Measurements from ENCODE around the gene TTC33. TPM values are rescaled to one million over a fixed set of nuclear protein-coding genes. Genes with fewer than 3 reads are reported as not detected.
A peak's percentile ranks its signal among the peaks of the same experiment; 100 is the strongest.

Gene TTC33
- total RNA-seq, 2 donors from 2014 or later = 13.5 to 19.3 TPM

DNA sequence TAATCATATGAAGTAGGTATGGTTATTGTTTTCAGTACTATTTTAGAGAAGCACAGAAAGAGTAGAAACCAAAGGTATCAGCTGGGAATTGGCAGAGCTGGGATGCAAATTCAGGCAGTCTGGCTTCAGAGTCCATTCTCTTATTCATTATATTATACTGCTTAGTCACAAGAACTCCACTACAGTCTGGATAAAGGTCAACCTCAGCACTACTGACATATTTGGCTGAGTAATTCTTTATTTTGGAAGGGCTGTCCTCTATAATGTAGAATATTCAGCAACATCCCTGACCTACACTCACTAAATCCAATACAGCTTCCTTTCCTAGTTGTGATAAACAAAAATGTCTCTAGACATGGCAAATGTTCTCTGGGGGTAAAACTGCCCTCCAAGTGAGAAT lies 38.5 kb downstream of the TTC33 start:
- no peaks in the 10 kb centered on the region for H3K27me3 ChIP-seq (ENCODE audit: control insufficient read depth, insufficient read depth, low read length, poor library complexity, severe bottlenecking)
- no peaks in the 10 kb centered on the region for H3K4me1 ChIP-seq (ENCODE audit: control insufficient read depth, insufficient read depth, low read length)
- H3K4me3 ChIP-seq (ENCODE audit: low read length) = no peak overlapping the region
- peaks cover 16% of the 10 kb centered on the region for H3K9me3 ChIP-seq (ENCODE audit: control insufficient read depth, low read length)
- Mint-ChIP-seq H3K9me3 (peaks cover 17% of the 10 kb centered on the region), H3K4me3 (no peak overlapping the region), H3K4me1 (no peaks in the 10 kb centered on the region), H3K27ac (no peak overlapping the region), H3K27me3 (ENCODE audit: insufficient read depth) (no peaks in the 10 kb centered on the region), H3K36me3 (ENCODE audit: low read depth) (peaks cover 43% of the 10 kb centered on the region)
- H3K36me3 ChIP-seq (ENCODE audit: control insufficient read depth, insufficient read depth, low read length) = peaks cover 23% of the 10 kb centered on the region
- DNase-seq = no peak
- no peak overlapping the region for H3K9ac ChIP-seq (ENCODE audit: extremely low read depth, low read length, poor library complexity, severe bottlenecking)
- TF ChIP-seq, protein P1, sequence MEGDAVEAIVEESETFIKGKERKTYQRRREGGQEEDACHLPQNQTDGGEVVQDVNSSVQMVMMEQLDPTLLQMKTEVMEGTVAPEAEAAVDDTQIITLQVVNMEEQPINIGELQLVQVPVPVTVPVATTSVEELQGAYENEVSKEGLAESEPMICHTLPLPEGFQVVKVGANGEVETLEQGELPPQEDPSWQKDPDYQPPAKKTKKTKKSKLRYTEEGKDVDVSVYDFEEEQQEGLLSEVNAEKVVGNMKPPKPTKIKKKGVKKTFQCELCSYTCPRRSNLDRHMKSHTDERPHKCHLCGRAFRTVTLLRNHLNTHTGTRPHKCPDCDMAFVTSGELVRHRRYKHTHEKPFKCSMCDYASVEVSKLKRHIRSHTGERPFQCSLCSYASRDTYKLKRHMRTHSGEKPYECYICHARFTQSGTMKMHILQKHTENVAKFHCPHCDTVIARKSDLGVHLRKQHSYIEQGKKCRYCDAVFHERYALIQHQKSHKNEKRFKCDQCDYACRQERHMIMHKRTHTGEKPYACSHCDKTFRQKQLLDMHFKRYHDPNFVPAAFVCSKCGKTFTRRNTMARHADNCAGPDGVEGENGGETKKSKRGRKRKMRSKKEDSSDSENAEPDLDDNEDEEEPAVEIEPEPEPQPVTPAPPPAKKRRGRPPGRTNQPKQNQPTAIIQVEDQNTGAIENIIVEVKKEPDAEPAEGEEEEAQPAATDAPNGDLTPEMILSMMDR (conservative IDR thresholded peaks at IDR 0.05) = no peak
- H3K27ac ChIP-seq (ENCODE audit: low read depth, low read length) = no peak overlapping the region

DNA sequence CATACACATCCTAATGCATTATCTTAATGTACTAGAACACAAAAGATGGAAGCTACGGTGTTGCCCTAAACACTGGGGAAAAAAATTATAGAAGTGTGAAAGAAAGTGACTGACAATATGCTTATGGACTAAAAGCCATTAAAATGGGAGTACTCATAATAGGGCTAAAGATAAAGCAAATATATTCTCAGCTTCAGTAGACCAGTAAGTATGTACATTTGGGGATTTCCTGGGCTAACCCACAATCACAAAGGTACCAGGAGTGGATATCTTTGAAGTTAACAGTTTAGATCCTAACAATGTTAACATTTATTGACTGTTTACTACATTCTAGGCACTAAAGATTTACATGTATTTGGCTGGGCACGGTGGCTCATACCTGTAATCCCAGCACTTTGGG lies 39.2 kb downstream of the TTC33 start:
- H3K9me3 Mint-ChIP-seq = peaks cover 10% of the 10 kb centered on the region
- no peaks in the 10 kb centered on the region for H3K4me1 Mint-ChIP-seq
- H3K4me3 ChIP-seq (ENCODE audit: low read length) = no peak overlapping the region
- no peak overlapping the region for H3K9ac ChIP-seq (ENCODE audit: extremely low read depth, low read length, poor library complexity, severe bottlenecking)
- no peaks in the 10 kb centered on the region for H3K4me1 ChIP-seq (ENCODE audit: control insufficient read depth, insufficient read depth, low read length)
- peaks cover 22% of the 10 kb centered on the region for H3K36me3 ChIP-seq (ENCODE audit: control insufficient read depth, insufficient read depth, low read length)
- peaks cover 36% of the 10 kb centered on the region for H3K36me3 Mint-ChIP-seq (ENCODE audit: low read depth)
- H3K27ac Mint-ChIP-seq = no peak overlapping the region
- no peak overlapping the region for H3K4me3 Mint-ChIP-seq
- TF ChIP-seq, protein P1 (conservative IDR thresholded peaks at IDR 0.05) = no peak
- WGBS, 2 experiments (ENCODE audit: insufficient coverage in 1 of 2, insufficient read length in 1 of 2) = 100% methylated on average over 2 of the region's 2 CpGs; no CpG with 5 or more reads in 1 of the 2 experiments
- no peak for DNase-seq
- no peak overlapping the region for H3K27ac ChIP-seq (ENCODE audit: low read depth, low read length)
- H3K9me3 ChIP-seq (ENCODE audit: control insufficient read depth, low read length) = peaks cover 14% of the 10 kb centered on the region
- H3K27me3 Mint-ChIP-seq (ENCODE audit: insufficient read depth) = no peaks in the 10 kb centered on the region
- no peaks in the 10 kb centered on the region for H3K27me3 ChIP-seq (ENCODE audit: control insufficient read depth, insufficient read depth, low read length, poor library complexity, severe bottlenecking)

DNA sequence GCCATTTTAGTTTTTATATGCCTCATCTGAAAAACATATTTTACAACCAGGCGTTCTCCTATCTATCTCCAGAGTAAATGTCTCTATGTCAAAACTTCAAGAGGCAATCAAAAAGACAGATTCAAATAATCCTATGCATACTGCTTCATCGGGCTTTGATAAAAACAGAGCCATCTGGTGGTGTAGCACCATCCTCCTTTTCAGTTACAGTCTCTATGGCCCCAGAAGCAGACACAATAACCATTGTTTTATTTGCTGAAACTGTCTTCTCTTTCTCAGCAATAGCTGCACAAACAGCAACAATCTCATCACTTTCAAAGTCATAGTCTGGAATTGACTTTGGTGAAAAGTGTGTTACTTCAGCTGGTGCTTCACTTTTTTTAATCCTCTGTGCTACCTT lies 39.8 kb downstream of the TTC33 start:
- no peak overlapping the region for H3K4me3 Mint-ChIP-seq
- no peaks in the 10 kb centered on the region for H3K27me3 Mint-ChIP-seq (ENCODE audit: insufficient read depth)
- Histone ChIP-seq H3K4me1 (ENCODE audit: control insufficient read depth, insufficient read depth, low read length) (no peaks in the 10 kb centered on the region), H3K9ac (ENCODE audit: extremely low read depth, low read length, poor library complexity, severe bottlenecking) (no peak overlapping the region), H3K27me3 (ENCODE audit: control insufficient read depth, insufficient read depth, low read length, poor library complexity, severe bottlenecking) (no peaks in the 10 kb centered on the region), H3K27ac (ENCODE audit: low read depth, low read length) (no peak overlapping the region), H3K4me3 (ENCODE audit: low read length) (no peak overlapping the region), H3K9me3 (ENCODE audit: control insufficient read depth, low read length) (peaks cover 14% of the 10 kb centered on the region), H3K36me3 (ENCODE audit: control insufficient read depth, insufficient read depth, low read length) (peaks cover 16% of the 10 kb centered on the region)
- H3K4me1 Mint-ChIP-seq = no peaks in the 10 kb centered on the region
- no peak overlapping the region for H3K27ac Mint-ChIP-seq
- H3K9me3 Mint-ChIP-seq = peaks cover 7% of the 10 kb centered on the region
- WGBS, 2 experiments (ENCODE audit: insufficient coverage in 1 of 2, insufficient read length in 1 of 2) = 43 to 49% methylated on average over 2 of the region's 2 CpGs
- TF ChIP-seq, protein P1 (conservative IDR thresholded peaks at IDR 0.05) = peak; percentile 53
- no peak for DNase-seq
- H3K36me3 Mint-ChIP-seq (ENCODE audit: low read depth) = peaks cover 35% of the 10 kb centered on the region

Measured in endodermal cell (in vitro differentiated cells).